Coronary artery (tissue), 2 donors: ENCODE measurements around the gene ENTREP3.

ENCODE experiments used
- DNase-seq: peaks from one replicate; pipeline ENCODE4 v3.0.0-alpha.2; 2017; ENCODE audit warnings: low spot score
- H3K27ac ChIP-seq, 2 donors: fragments of 200-600 bp; sonication (generic); one replicate each; pipeline ENCODE4 v1.5.1; 2016 to 2019
- H3K4me3 ChIP-seq: fragments of 200-600 bp; sonication (generic); 2 replicates; pipeline ENCODE4 v1.5.1; 2016; ENCODE audit warnings: mild to moderate bottlenecking, moderate library complexity
- TF ChIP-seq, protein P1 (sequence below): fragments of 200-600 bp; sonication (generic); IDR thresholded peaks from one replicate; pipeline ENCODE4 v1.5.1; 2019; ENCODE audit warnings: antibody characterized with exemption

The ENTREP3 gene

DNA sequence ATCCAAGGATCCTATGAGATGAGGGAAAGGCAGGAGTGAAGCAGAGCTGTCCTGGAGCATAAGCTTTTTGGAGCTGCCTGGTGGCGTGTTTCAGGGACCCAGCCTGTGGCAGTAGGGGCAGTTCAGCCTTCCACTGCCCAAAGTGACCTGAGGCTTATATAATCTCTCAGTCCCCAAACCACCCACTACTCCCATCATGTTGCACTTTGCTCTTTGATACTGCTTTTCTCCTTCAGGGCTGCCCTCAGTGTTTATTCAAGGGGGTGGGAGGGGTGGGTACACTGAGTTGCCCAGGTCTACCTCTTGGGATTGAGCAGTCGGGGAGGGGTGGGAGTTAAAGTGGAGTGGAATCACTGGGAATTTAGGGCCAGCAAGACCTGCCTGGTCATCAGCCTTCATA is 31.3 kb upstream of the ENTREP3 start:
- Histone ChIP-seq H3K4me3 (no peak overlapping the region), H3K27ac (no peak overlapping the region)
- DNase-seq, result no peak
- TF ChIP-seq, protein P1, sequence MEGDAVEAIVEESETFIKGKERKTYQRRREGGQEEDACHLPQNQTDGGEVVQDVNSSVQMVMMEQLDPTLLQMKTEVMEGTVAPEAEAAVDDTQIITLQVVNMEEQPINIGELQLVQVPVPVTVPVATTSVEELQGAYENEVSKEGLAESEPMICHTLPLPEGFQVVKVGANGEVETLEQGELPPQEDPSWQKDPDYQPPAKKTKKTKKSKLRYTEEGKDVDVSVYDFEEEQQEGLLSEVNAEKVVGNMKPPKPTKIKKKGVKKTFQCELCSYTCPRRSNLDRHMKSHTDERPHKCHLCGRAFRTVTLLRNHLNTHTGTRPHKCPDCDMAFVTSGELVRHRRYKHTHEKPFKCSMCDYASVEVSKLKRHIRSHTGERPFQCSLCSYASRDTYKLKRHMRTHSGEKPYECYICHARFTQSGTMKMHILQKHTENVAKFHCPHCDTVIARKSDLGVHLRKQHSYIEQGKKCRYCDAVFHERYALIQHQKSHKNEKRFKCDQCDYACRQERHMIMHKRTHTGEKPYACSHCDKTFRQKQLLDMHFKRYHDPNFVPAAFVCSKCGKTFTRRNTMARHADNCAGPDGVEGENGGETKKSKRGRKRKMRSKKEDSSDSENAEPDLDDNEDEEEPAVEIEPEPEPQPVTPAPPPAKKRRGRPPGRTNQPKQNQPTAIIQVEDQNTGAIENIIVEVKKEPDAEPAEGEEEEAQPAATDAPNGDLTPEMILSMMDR, result no peak

DNA sequence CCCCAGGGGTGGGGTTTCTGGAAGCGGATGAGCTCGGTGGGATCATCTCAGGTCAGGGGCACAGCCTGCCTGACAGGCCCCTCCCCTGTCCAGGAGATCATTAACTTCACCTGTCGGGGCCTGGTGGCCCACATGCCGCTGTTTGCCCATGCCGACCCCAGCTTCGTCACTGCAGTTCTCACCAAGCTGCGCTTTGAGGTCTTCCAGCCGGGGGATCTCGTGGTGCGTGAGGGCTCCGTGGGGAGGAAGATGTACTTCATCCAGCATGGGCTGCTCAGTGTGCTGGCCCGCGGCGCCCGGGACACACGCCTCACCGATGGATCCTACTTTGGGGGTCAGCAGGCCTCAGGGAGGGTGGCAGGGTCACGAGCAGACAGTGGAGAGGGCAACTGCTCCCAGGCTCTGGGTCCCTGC is 30.4 kb upstream of the ENTREP3 start:
- H3K27ac ChIP-seq, result no peak overlapping the region

DNA sequence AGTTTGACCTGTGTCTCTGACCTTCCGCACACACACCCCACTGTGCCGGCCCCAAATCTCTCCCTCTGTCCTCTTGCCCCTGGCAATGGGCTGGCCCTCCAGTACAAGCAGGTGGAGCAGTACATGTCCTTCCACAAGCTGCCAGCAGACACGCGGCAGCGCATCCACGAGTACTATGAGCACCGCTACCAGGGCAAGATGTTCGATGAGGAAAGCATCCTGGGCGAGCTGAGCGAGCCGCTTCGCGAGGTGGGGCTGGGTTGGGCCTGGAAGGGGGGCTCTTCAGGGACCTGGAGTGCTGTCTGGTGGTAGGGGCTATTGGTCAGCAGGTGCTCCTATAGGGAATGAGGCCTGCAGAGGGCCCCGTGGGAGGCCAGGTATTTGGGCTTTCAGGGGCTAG is 29.8 kb upstream of the ENTREP3 start:
- DNase-seq, result no peak
- TF ChIP-seq, protein P1, result no peak
- Histone ChIP-seq H3K27ac (no peak overlapping the region), H3K4me3 (no peak overlapping the region)

More for the DNA sequence above, 30.4 kb upstream of the ENTREP3 start:
- no peak overlapping the region for H3K4me3 ChIP-seq
- no peak for DNase-seq
- TF ChIP-seq, protein P1, result no peak

DNA sequence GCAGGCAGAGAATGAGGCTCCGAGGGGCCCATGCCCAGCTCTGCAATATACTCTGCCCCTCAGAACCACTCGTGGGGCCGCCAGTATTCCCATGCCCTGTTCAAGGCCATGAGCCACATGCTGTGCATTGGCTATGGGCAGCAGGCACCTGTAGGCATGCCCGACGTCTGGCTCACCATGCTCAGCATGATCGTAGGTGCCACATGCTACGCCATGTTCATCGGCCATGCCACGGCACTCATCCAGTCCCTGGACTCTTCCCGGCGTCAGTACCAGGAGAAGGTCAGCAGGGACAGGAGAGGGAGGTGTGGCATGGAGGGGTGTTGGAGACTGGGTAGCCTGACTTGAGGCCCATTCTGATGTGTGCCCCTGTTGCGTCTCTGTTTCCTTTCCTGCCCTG is 29.2 kb upstream of the ENTREP3 start:
- no peak overlapping the region for H3K4me3 ChIP-seq
- DNase-seq, result no peak
- TF ChIP-seq, protein P1, result no peak
- H3K27ac ChIP-seq, result no peak overlapping the region

DNA sequence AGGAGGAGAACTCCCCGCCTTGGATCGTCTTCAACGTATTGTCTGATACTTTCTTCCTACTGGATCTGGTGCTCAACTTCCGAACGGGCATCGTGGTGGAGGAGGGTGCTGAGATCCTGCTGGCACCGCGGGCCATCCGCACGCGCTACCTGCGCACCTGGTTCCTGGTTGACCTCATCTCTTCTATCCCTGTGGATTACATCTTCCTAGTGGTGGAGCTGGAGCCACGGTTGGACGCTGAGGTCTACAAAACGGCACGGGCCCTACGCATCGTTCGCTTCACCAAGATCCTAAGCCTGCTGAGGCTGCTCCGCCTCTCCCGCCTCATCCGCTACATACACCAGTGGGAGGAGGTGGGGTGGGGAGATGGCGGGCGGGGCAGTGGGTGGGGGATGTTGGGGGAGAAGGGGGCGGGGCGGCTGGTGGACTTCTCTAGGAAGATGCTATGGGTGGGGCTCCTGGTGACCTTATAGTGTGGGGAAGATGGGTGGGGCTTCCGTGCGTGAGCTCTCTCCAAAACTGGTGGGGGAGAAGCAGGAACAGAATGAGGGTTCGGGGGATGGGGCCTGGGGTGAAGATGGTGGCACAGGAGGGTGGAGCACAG is 27.3 kb upstream of the ENTREP3 start:
- TF ChIP-seq, protein P1, result no peak
- no peak for DNase-seq
- H3K27ac ChIP-seq, result no peak overlapping the region
- no peak overlapping the region for H3K4me3 ChIP-seq

DNA sequence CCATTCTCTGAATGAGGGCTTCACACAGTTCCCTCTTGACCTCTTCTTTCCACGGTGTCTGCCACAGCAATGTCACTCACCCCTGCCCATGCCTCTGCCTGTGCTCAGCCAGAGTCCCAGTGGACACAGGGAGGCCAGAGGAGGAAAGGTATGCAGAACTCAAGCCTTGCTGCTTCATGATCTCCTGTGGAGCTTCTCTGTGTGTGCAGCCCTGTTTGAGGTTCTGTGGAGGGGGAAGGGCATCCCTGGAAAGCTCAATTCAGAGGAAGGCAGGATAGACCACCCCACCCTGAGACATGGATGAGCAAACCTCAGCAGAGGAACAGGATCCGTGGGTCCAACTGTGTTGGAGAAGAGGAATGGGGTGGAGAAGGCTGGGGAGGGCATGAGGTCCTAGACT is 24.0 kb upstream of the ENTREP3 start:
- H3K27ac ChIP-seq, result no peak overlapping the region
- no peak for DNase-seq
- TF ChIP-seq, protein P1, result no peak

DNA sequence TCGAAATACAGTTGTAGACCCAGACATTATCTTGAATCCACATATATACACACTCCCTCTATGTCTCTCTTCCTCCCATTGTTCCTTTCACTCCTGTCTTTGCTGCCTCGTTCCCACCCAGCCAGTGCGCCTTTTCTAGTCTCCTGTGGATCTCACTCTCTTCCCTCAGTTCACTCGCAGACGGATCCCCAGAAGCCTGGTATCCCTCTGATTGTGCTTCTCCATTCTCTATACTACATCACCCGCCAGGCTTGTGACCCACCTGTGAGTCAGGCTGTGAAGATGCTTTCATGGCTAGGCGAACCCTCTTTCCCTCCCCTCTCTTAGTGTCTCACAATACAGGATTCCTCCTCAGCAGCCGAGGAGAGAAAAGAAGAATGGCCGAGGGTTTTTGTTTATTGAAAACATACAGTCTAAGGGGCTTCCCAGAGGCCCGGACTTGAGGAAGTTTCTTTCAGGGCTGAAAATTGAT is 23.4 kb upstream of the ENTREP3 start:
- H3K4me3 ChIP-seq, result peak overlapping the region; percentile 78
- no peak overlapping the region for H3K27ac ChIP-seq
- DNase-seq, result no peak
- TF ChIP-seq, protein P1, result no peak

More for the DNA sequence above, 24.0 kb upstream of the ENTREP3 start:
- H3K4me3 ChIP-seq, result no peak overlapping the region
